H9 (cell line): ENCODE data around the gene PIM3. TPM values are rescaled to one million over a fixed set of nuclear protein-coding genes. Genes with fewer than 3 reads are reported as not detected.

Experiments
- DNase-seq: peaks from one replicate; pipeline ENCODE4 v3.0.0-alpha.2; 2017
- H2AFZ ChIP-seq: one replicate; pipeline ENCODE4 v1.6.1; 2013; ENCODE audit warnings: mild to moderate bottlenecking, low read length, control low read depth, moderate library complexity
- H2AK5ac ChIP-seq: 2 replicates; pipeline ENCODE4 v1.6.1; 2013; ENCODE audit warnings: low read length, control low read depth, mixed read lengths; ENCODE audit not compliant: insufficient read length
- H2BK120ac ChIP-seq: one replicate; pipeline ENCODE4 v1.6.1; 2013; ENCODE audit warnings: low read depth, mild to moderate bottlenecking, low read length, control low read depth, inconsistent platforms; ENCODE audit not compliant: poor library complexity, severe bottlenecking
- H2BK12ac ChIP-seq: 2 replicates; pipeline ENCODE4 v1.6.1; 2013; ENCODE audit warnings: low read length, control low read depth, mixed read lengths, low read depth; ENCODE audit not compliant: insufficient read length
- H2BK15ac ChIP-seq: 2 replicates; pipeline ENCODE4 v1.6.1; 2013; ENCODE audit warnings: low read depth, low read length, control low read depth
- H2BK20ac ChIP-seq: one replicate; pipeline ENCODE4 v1.6.1; 2013; ENCODE audit warnings: low read depth, mild to moderate bottlenecking, low read length, control low read depth, inconsistent platforms; ENCODE audit not compliant: poor library complexity, severe bottlenecking
- H2BK5ac ChIP-seq: 2 replicates; pipeline ENCODE4 v1.6.1; 2013; ENCODE audit warnings: low read length, control low read depth, mixed read lengths; ENCODE audit not compliant: insufficient read length
- H3K14ac ChIP-seq: 2 replicates; pipeline ENCODE4 v1.6.1; 2013; ENCODE audit warnings: low read length, control low read depth; ENCODE audit not compliant: insufficient read depth
- H3K18ac ChIP-seq: 2 replicates; pipeline ENCODE4 v1.6.1; 2013; ENCODE audit warnings: low read depth, mild to moderate bottlenecking, mixed read lengths, low read length, control low read depth; ENCODE audit not compliant: insufficient read length
- H3K23ac ChIP-seq: 2 replicates; pipeline ENCODE4 v1.6.1; 2013; ENCODE audit warnings: low read length, control low read depth, mixed read lengths, low read depth; ENCODE audit not compliant: insufficient read length
- H3K23me2 ChIP-seq: 2 replicates; pipeline ENCODE4 v1.6.1; 2013; ENCODE audit warnings: low read depth, mild to moderate bottlenecking, mixed read lengths, low read length, control low read depth; ENCODE audit not compliant: insufficient read length, poor library complexity, severe bottlenecking
- H3K27ac ChIP-seq: 2 replicates; pipeline ENCODE4 v1.5.1; 2013; ENCODE audit warnings: low read length, control low read depth, mixed read lengths, low read depth; ENCODE audit not compliant: insufficient read length
- H3K27me3 ChIP-seq: 2 replicates; pipeline ENCODE4 v1.6.1; 2013; ENCODE audit warnings: low read length, control low read depth, inconsistent platforms; ENCODE audit not compliant: insufficient read depth
- H3K4ac ChIP-seq: 2 replicates; pipeline ENCODE4 v1.6.1; 2013; ENCODE audit warnings: low read depth, mild to moderate bottlenecking, control low read depth, inconsistent platforms, low read length, moderate library complexity
- H3K4me1 ChIP-seq: 2 replicates; pipeline ENCODE4 v1.6.1; 2013; ENCODE audit warnings: low read length, control low read depth, inconsistent platforms; ENCODE audit not compliant: insufficient read depth
- H3K4me2 ChIP-seq: 2 replicates; pipeline ENCODE4 v1.6.1; 2013; ENCODE audit warnings: low read length, control low read depth, mixed read lengths; ENCODE audit not compliant: insufficient read length, insufficient read depth
- H3K56ac ChIP-seq: 2 replicates; pipeline ENCODE4 v1.6.1; 2013; ENCODE audit warnings: low read depth, mild to moderate bottlenecking, mixed read lengths, low read length, control low read depth; ENCODE audit not compliant: insufficient read length
- H3K79me1 ChIP-seq: 2 replicates; pipeline ENCODE4 v1.6.1; 2013; ENCODE audit warnings: low read depth, mild to moderate bottlenecking, moderate library complexity, low read length, control low read depth, inconsistent platforms; ENCODE audit not compliant: insufficient read depth, poor library complexity, severe bottlenecking
- H3K79me2 ChIP-seq: 2 replicates; pipeline ENCODE4 v1.6.1; 2013; ENCODE audit warnings: low read length, control low read depth, inconsistent platforms; ENCODE audit not compliant: insufficient read depth
- H3K9ac ChIP-seq: 2 replicates; pipeline ENCODE4 v1.6.1; 2013; ENCODE audit warnings: low read length, control low read depth, mixed read lengths; ENCODE audit not compliant: insufficient read length; ENCODE audit errors: extremely low read depth
- H3K9me3 ChIP-seq: one replicate; pipeline ENCODE4 v1.6.1; 2013; ENCODE audit warnings: low read depth, low read length, inconsistent platforms; ENCODE audit not compliant: control insufficient read depth
- H3T11ph ChIP-seq: one replicate; pipeline ENCODE4 v1.6.1; 2013; ENCODE audit warnings: mild to moderate bottlenecking, low read length, control low read depth, inconsistent platforms
- H4K20me1 ChIP-seq: one replicate; pipeline ENCODE4 v1.6.1; 2013; ENCODE audit not compliant: control insufficient read depth, insufficient read length, insufficient read depth
- H4K5ac ChIP-seq: 2 replicates; pipeline ENCODE4 v1.6.1; 2013; ENCODE audit warnings: low read depth, mild to moderate bottlenecking, mixed read lengths, low read length, control low read depth; ENCODE audit not compliant: insufficient read length
- H4K8ac ChIP-seq: replicated peaks from 2 replicates; pipeline ENCODE4 v1.6.1; 2013; ENCODE audit warnings: low read length, control low read depth, mixed read lengths, low read depth; ENCODE audit not compliant: insufficient read length
- H4K91ac ChIP-seq: 2 replicates; pipeline ENCODE4 v1.6.1; 2013; ENCODE audit warnings: low read depth, mild to moderate bottlenecking, moderate library complexity, mixed read lengths, low read length, control low read depth; ENCODE audit not compliant: insufficient read length
- H3K27ac Mint-ChIP-seq, 3 experiments: 2 replicates in 2 of 3; 3 replicates in 1 of 3; pipeline ENCODE4 v1.8.0; 2020 to 2021; ENCODE audit warnings: mixed read lengths in 3 of 3, mild to moderate bottlenecking in 1 of 3, moderate library complexity in 1 of 3
- H3K27me3 Mint-ChIP-seq: 2 replicates; pipeline ENCODE4 v1.8.0; 2021; ENCODE audit warnings: low read depth, mild to moderate bottlenecking, moderate library complexity, mixed read lengths
- H3K36me3 Mint-ChIP-seq, 3 experiments: 2 replicates in 2 of 3; 3 replicates in 1 of 3; pipeline ENCODE4 v1.8.0; 2020 to 2021; ENCODE audit warnings: low read depth in 3 of 3, mixed read lengths in 3 of 3; ENCODE audit not compliant: insufficient read depth in 1 of 3
- H3K4me1 Mint-ChIP-seq, 2 experiments: 2 replicates each; pipeline ENCODE4 v1.8.0; 2020; ENCODE audit warnings: mixed read lengths in 2 of 2
- H3K4me3 Mint-ChIP-seq, 2 experiments: 2 replicates in 1 of 2; 3 replicates in 1 of 2; pipeline ENCODE4 v1.8.0; 2020 to 2021; ENCODE audit warnings: mild to moderate bottlenecking in 2 of 2, mixed read lengths in 2 of 2, moderate library complexity in 1 of 2
- H3K9me3 Mint-ChIP-seq, 2 experiments: 2 replicates in 1 of 2; 3 replicates in 1 of 2; pipeline ENCODE4 v1.8.0; 2020; ENCODE audit warnings: mild to moderate bottlenecking in 2 of 2, mixed read lengths in 2 of 2, moderate library complexity in 1 of 2
- CTCF ChIP-seq: fragments of 200-600 bp; sonication (generic); conservative IDR thresholded peaks from 3 replicates; pipeline ENCODE4 v1.8.0; 2021; ENCODE audit warnings: antibody characterized with exemption, mild to moderate bottlenecking
- WGBS: extraction: QIAGEN DNeasy Blood & Tissue Kit; methylation state at CpG from one replicate; pipeline ENCODE4 v1.1.7; 2013; ENCODE audit warnings: missing lambda C conversion rate, low lambda C conversion rate, mixed read lengths; ENCODE audit not compliant: insufficient read length; ENCODE audit errors: extremely low coverage; 5-methylcytosine and 5-hydroxymethylcytosine counted together
- total RNA-seq: library from RNA; stranded (reverse); gene quantifications from 2 replicates; pipeline ENCODE4 v1.2.1, GENCODE V29; 2021

PIM3 gene
- total RNA-seq, 1 experiment from 2014 or later, result 43.4 TPM

GRCh38 chr22:49996119-49996517 is 35.5 kb downstream of the PIM3 start:
- peaks cover 9% of the 10 kb centered on the region in 2 experiments for H3K9me3 Mint-ChIP-seq
- Histone ChIP-seq H2BK120ac (no peak overlapping the region), H3K18ac (no peak overlapping the region), H4K8ac (no peak overlapping the region), H3K79me2 (no peaks in the 10 kb centered on the region), H2BK5ac (no peak overlapping the region), H2BK20ac (no peak overlapping the region), H2AK5ac (no peak overlapping the region), H3K4me2 (no peak overlapping the region), H4K91ac (no peak overlapping the region), H3K9me3 (no peaks in the 10 kb centered on the region), H3K4me1 (no peaks in the 10 kb centered on the region), H3K9ac (no peak overlapping the region), H4K20me1 (no peaks in the 10 kb centered on the region), H2BK12ac (no peak overlapping the region), H3K4ac (no peak overlapping the region), H3K23ac (no peak overlapping the region), H3K14ac (no peak overlapping the region; the same call in 1 of the 2 replicates), H2AFZ (no peak overlapping the region), H3K79me1 (no peaks in the 10 kb centered on the region), H3T11ph (no peak overlapping the region), H3K27ac (no peak overlapping the region), H2BK15ac (no peak overlapping the region), H4K5ac (no peak overlapping the region), H3K56ac (no peak overlapping the region), H3K23me2 (peaks cover 4% of the 10 kb centered on the region), H3K27me3 (peaks cover 9% of the 10 kb centered on the region; the same call in 1 of the 2 replicates)
- H3K4me1 Mint-ChIP-seq, result peaks cover 8 to 13% of the 10 kb centered on the region in 2 experiments; a peak in 3 of 4 replicates
- peaks cover 39% of the 10 kb centered on the region for H3K27me3 Mint-ChIP-seq
- H3K4me3 Mint-ChIP-seq, result no peak overlapping the region
- TF ChIP-seq CTCF, result no peak
- no peaks in the 10 kb centered on the region; a peak in 2 of 7 replicates for H3K36me3 Mint-ChIP-seq
- H3K27ac Mint-ChIP-seq, result no peak overlapping the region
- WGBS, result no CpG with 5 or more reads among the region's 4 CpGs
- DNase-seq, result no peak
